Esophagus muscularis mucosa (tissue), 4 donors: ENCODE measurements around the gene PARS2. TPM values are rescaled to one million over a fixed set of nuclear protein-coding genes. Genes with fewer than 3 reads are reported as not detected.
A peak's percentile ranks its signal among the peaks of the same experiment; 100 is the strongest.

Experiments
- DNase-seq: peaks from one replicate; pipeline ENCODE4 v3.0.0-alpha.2; 2017; ENCODE audit errors: extremely low spot score
- H3K27ac ChIP-seq, 4 donors: fragments of 200-600 bp; sonication (generic); replicated peaks in 1 of 4; 1 replicate in 3 of 4; 2 replicates in 1 of 4; pipeline ENCODE4 v1.5.1; 2016 to 2019; ENCODE audit warnings: mild to moderate bottlenecking in 1 of 4
- H3K27me3 ChIP-seq, 4 donors: fragments of 200-600 bp; sonication (generic); one replicate each; pipeline versions ENCODE4 v1.5.1 to v1.6.0; 2016 to 2019
- H3K36me3 ChIP-seq, 4 donors: fragments of 200-600 bp; sonication (generic); one replicate each; pipeline ENCODE4 v1.5.1; 2016 to 2019
- H3K4me1 ChIP-seq, 4 donors: fragments of 200-600 bp; sonication (generic); one replicate each; pipeline ENCODE4 v1.5.1; 2016 to 2019
- H3K4me3 ChIP-seq, 4 donors: fragments of 200-600 bp; sonication (generic); 1 replicate in 2 of 4; 2 replicates in 2 of 4; pipeline ENCODE4 v1.5.1; 2016 to 2019; ENCODE audit warnings: mild to moderate bottlenecking in 4 of 4, moderate library complexity in 1 of 4
- H3K9me3 ChIP-seq, 4 donors: fragments of 200-600 bp; sonication (generic); 1 replicate in 3 of 4; 2 replicates in 1 of 4; pipeline ENCODE4 v1.5.1; 2016 to 2019
- EP300 ChIP-seq: sonication (generic); formaldehyde crosslinking; IDR thresholded peaks from one replicate; pipeline ENCODE4 v1.6.1; 2017; ENCODE audit warnings: antibody characterized with exemption
- POLR2A ChIP-seq: fragments of 450-650 bp; IDR thresholded peaks from one replicate; pipeline ENCODE4 v1.6.1; 2017; ENCODE audit warnings: antibody characterized with exemption, moderate library complexity, mild to moderate bottlenecking, low read depth
- POLR2AphosphoS5 ChIP-seq, 2 donors: sonication (generic); formaldehyde crosslinking; IDR thresholded peaks; one replicate each; pipeline ENCODE4 v1.6.1; 2017; ENCODE audit warnings: antibody characterized with exemption in 2 of 2
- WGBS: methylation state at CpG from one replicate; pipeline ENCODE4 v1.1.5; 2018; 5-methylcytosine and 5-hydroxymethylcytosine counted together
- intact Hi-C: fragments of 100-400 bp; cut with DNase I; formaldehyde crosslinking; loops from one replicate; pipeline ENCODE4 v1.15.1; 2023
- total RNA-seq, 4 donors: library from RNA; depleted of rRNA; stranded (reverse); fragments of >200 nt; gene quantifications; one replicate each; pipeline versions ENCODE4 v1.1.0 to v1.2.1, GENCODE V29; 2016
- TF ChIP-seq, protein P1 (sequence below), 3 experiments: fragments of 200-600 bp in 2 of 3; fragments of 450-650 bp in 1 of 3; sonication (generic) in 2 of 3; IDR thresholded peaks; one replicate each; pipeline ENCODE4 v1.5.1; 2017 to 2019; ENCODE audit warnings: antibody characterized with exemption in 3 of 3, mild to moderate bottlenecking in 2 of 3, moderate library complexity in 1 of 3

PARS2 gene
- total RNA-seq, 4 donors from 2014 or later: 4.0 to 7.5 (median 5.7) TPM

GRCh38 chr1:54805466-54805865, 41.1 kb upstream of the PARS2 start:
- Histone ChIP-seq H3K36me3 (no peaks in the 10 kb centered on the region), H3K4me3 (no peak overlapping the region), H3K4me1 (peaks cover 6 to 15% (median 12%) of the 10 kb centered on the region in 4 donors), H3K27ac (no peak overlapping the region), H3K27me3 (peaks cover 0 to 68% (median 8%) of the 10 kb centered on the region in 4 donors), H3K9me3 (no peaks in the 10 kb centered on the region)
- no peak for DNase-seq
- intact Hi-C loops: no loop called here
- 100% methylated on average over 1 of the region's 3 CpGs for WGBS
- TF ChIP-seq, protein P1, sequence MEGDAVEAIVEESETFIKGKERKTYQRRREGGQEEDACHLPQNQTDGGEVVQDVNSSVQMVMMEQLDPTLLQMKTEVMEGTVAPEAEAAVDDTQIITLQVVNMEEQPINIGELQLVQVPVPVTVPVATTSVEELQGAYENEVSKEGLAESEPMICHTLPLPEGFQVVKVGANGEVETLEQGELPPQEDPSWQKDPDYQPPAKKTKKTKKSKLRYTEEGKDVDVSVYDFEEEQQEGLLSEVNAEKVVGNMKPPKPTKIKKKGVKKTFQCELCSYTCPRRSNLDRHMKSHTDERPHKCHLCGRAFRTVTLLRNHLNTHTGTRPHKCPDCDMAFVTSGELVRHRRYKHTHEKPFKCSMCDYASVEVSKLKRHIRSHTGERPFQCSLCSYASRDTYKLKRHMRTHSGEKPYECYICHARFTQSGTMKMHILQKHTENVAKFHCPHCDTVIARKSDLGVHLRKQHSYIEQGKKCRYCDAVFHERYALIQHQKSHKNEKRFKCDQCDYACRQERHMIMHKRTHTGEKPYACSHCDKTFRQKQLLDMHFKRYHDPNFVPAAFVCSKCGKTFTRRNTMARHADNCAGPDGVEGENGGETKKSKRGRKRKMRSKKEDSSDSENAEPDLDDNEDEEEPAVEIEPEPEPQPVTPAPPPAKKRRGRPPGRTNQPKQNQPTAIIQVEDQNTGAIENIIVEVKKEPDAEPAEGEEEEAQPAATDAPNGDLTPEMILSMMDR (IDR thresholded peaks at IDR 0.05): no peak
- TF ChIP-seq POLR2AphosphoS5 (IDR thresholded peaks at IDR 0.05) (no peak), EP300 (no peak), POLR2A (no peak)

DNA sequence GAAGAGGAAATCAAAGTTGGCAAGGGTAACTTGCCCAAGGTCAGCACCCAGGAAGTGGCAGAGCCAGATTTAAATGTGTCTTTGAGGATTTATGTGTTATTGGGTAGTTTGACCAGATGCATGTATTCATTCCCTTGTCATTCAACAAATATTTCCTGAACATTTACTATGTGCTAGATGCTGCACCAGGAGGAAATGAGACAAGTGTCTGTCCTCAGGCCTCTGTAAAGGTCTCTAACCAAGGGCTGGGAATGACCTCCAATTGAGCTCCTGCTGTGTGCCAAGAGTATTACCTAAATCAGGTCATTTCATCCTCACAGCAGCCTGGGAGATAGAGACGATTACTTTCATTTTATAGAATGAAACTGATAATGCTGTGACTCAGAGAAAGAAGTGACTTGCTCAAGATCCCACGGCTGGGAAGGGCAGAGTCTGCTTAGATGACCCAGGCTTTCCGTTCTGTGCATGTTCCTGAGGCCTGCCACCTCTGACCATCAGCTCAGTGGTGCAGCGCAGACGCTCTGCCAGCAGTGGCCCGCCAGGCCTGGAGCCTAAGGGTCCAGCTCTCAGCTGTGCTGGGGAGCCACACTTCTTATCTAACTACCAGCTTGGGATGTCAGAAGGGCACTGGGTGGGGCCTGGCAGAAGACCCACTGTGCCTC, 40.3 kb upstream of the PARS2 start:
- WGBS: 77% methylated on average over 6 of the region's 6 CpGs
- Histone ChIP-seq H3K27me3 (peaks cover 0 to 72% (median 8%) of the 10 kb centered on the region in 4 donors), H3K4me3 (no peak overlapping the region), H3K4me1 (peaks cover 6 to 15% (median 13%) of the 10 kb centered on the region in 4 donors), H3K9me3 (no peaks in the 10 kb centered on the region), H3K36me3 (no peaks in the 10 kb centered on the region), H3K27ac (no peak overlapping the region)
- TF ChIP-seq EP300 (no peak), POLR2A (no peak), POLR2AphosphoS5 (IDR thresholded peaks at IDR 0.05) (no peak)
- TF ChIP-seq, protein P1 (IDR thresholded peaks at IDR 0.05): no peak
- intact Hi-C loops: no loop called here
- no peak for DNase-seq

DNA sequence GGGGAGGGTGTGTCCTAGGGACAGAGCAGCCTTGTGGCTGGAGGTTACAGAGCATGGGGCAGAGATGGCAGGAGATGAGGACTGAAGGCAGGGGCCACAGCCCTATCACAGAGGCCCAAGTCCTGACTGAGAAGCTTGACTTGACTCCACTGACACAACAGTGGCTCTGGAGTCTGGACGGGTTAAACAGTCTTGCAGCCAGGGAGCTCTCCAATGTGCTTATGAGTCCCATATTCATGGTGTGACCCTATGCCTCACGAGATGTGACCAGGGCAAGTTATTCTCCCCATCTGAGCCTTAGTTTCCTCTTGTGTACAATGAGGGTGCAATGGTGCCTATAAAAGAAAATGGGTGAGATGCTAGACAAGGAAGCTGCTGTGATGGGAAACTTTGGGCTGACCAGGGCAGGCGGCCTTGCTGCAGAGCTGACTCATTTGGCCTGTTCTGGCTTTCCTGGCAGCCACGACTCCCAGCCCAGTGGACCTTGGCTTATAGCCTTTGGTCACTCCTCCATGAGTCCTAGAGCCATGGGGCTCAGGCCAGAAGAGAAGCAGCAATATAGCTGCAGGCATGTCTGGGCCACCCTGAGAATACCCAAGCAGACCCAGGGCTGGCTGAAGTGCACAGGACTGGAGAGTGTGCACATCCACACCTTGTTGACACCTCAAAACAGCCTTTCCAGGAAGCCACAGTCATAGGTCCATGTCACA, 39.6 kb upstream of the PARS2 start:
- intact Hi-C loops: no loop called here
- no peak for TF ChIP-seq POLR2AphosphoS5 (IDR thresholded peaks at IDR 0.05)
- TF ChIP-seq EP300: no peak
- no peak for TF ChIP-seq POLR2A
- TF ChIP-seq, protein P1 (IDR thresholded peaks at IDR 0.05): no peak
- WGBS: 55% methylated on average over 4 of the region's 4 CpGs
- H3K4me1 ChIP-seq: peaks cover 6 to 15% (median 13%) of the 10 kb centered on the region in 4 donors
- DNase-seq: no peak
- no peak overlapping the region for H3K4me3 ChIP-seq
- no peak overlapping the region for H3K27ac ChIP-seq
- H3K9me3 ChIP-seq: no peaks in the 10 kb centered on the region
- no peaks in the 10 kb centered on the region for H3K36me3 ChIP-seq
- peaks cover 0 to 72% (median 8%) of the 10 kb centered on the region in 4 donors for H3K27me3 ChIP-seq

DNA sequence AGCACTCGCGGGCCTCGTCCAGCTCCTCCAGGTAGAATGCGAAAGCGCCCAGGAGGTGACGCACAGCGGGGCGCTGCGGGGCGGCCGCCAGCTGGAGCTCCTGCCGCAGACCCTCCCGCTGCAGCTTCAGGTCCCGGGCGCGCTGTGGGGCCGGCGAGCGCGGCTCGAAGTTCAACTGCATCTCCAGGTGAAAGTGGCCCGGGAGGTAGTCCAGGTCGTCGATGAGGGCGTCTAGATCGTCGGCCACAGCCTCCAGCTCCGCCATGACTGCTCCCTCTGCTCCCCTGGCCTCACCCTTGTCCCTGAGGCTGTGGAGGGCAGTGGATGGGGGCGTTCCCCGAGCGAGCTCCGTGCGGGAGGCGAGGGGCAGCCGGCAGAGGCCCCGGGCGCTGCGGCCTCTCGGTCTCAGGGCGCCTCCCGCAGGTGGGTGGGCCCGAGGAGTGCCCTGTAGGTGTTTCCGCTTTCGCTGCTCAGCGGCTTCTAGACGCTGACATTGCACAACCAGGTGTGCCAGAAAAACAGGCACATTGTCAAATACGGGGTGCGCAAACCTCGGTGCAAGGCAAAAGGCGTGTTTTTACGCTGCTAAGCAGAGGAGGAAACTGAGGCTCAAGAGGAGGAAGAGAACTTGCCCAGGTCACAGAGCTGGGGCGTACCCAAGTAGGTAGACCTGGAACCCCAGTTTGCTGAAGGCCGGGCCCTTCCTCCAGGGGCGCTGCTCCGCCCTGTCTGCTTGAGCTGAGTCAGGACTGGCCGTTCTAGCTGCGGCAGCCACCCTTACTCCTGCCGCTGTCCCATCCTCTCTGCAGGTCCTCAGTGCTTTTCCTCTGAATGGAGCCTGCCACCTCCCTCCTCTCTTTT, 36.8 kb upstream of the PARS2 start, which contains the start of gene TTC22:
TTC22 (minus strand) TSS at position 425 of the 861 bp plus-strand sequence; CDS start at position 265, 160 bp downstream.
- Histone ChIP-seq H3K27ac (no peak within 1 kb of the TSS), H3K4me3 (peak within 1 kb of the TSS; percentile 37 to 55 (median 42)), H3K9me3 (no peaks in the 10 kb centered on the region), H3K4me1 (peaks cover 6 to 15% (median 13%) of the 10 kb centered on the region in 4 donors), H3K27me3 (peaks cover 0 to 61% (median 8%) of the 10 kb centered on the region in 4 donors), H3K36me3 (no peaks in the 10 kb centered on the region)
- no peak for DNase-seq
- intact Hi-C loops: no loop called here
- WGBS: 38% methylated on average over 15 of the region's 58 CpGs
- no peak for TF ChIP-seq POLR2A
- TF ChIP-seq, protein P1 (IDR thresholded peaks at IDR 0.05): peak; percentile 7 to 17 (median 12)
